Upper lobe of left lung (tissue), 4 donors: ENCODE results near the gene ADAM12.

ENCODE experiments used
- EP300 ChIP-seq, 4 donors: sonication (generic); formaldehyde crosslinking; IDR thresholded peaks; one replicate each; pipeline ENCODE4 v1.5.1; 2017; ENCODE audit warnings: antibody characterized with exemption in 4 of 4, control low read depth in 2 of 4
- POLR2A ChIP-seq, 4 donors: fragments of 450-650 bp; IDR thresholded peaks; one replicate each; pipeline ENCODE4 v1.5.1; 2016 to 2017; ENCODE audit warnings: antibody characterized with exemption in 4 of 4, mild to moderate bottlenecking in 2 of 4
- TF ChIP-seq, protein P1 (sequence below), 6 experiments: fragments of 450-650 bp in 4 of 6; fragments of 200-600 bp in 2 of 6; sonication (generic) in 2 of 6; IDR thresholded peaks; one replicate each; pipeline ENCODE4 v1.5.1; 2016 to 2019; ENCODE audit warnings: antibody characterized with exemption in 6 of 6

DNA sequence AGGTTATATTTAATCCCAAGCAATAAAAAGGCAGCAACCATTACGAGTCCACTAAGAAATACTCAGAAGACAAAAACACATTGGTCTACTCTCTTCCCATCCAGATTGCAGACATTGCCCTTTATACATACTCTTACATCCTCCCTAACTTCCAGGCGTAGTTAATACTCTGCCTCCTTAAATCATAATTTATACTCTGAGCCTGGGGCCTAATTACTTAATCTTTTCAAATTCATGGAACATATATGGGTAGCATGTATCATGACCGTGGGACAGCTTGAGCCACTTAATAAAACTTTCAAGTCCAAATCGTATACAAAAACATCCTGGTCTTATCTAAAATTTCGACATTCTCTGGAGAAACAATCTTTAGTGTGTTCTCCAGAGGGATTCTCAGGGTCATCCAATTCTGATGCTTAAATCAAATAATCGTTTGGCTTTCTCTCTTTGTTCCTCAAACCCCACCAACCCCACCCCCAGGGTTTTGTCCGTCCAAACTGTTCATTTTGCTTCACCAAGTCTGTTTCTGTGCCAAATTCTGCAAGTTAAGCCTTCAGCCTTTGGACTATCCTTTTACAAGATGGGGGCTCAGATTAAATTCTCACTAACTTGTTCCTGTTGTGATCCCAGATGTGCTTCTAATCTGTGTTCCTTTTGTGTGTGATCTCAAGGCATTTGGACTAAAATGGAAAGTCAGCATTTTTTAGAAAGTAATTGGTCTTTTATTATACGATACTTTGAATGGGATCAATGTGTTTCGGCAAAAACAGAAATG, 86.4 kb downstream of the ADAM12 start:
- TF ChIP-seq EP300 (IDR thresholded peaks at IDR 0.05) = no peak
- TF ChIP-seq POLR2A (IDR thresholded peaks at IDR 0.05) = no peak
- TF ChIP-seq, protein P1, sequence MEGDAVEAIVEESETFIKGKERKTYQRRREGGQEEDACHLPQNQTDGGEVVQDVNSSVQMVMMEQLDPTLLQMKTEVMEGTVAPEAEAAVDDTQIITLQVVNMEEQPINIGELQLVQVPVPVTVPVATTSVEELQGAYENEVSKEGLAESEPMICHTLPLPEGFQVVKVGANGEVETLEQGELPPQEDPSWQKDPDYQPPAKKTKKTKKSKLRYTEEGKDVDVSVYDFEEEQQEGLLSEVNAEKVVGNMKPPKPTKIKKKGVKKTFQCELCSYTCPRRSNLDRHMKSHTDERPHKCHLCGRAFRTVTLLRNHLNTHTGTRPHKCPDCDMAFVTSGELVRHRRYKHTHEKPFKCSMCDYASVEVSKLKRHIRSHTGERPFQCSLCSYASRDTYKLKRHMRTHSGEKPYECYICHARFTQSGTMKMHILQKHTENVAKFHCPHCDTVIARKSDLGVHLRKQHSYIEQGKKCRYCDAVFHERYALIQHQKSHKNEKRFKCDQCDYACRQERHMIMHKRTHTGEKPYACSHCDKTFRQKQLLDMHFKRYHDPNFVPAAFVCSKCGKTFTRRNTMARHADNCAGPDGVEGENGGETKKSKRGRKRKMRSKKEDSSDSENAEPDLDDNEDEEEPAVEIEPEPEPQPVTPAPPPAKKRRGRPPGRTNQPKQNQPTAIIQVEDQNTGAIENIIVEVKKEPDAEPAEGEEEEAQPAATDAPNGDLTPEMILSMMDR (IDR thresholded peaks at IDR 0.05) = no peak
